Spleen (tissue), 7 donors: Measurements from ENCODE around the gene AUH.

ENCODE experiments used
- CTCF ChIP-seq, 11 experiments: fragments of 200-600 bp in 7 of 11; fragments of 450-650 bp in 4 of 11; sonication (generic) in 4 of 11; IDR thresholded peaks in 8 of 11; conservative IDR thresholded peaks in 3 of 11; 1 replicate in 7 of 11; 2 replicates in 4 of 11; pipeline versions ENCODE4 v1.4.0 to v1.8.0; 2016 to 2021; ENCODE audit warnings: antibody characterized with exemption in 11 of 11, inconsistent platforms in 4 of 11, mild to moderate bottlenecking in 1 of 11
- POLR2A ChIP-seq, 3 donors: fragments of 450-650 bp; IDR thresholded peaks; one replicate each; pipeline ENCODE4 v1.5.1; 2017; ENCODE audit warnings: antibody characterized with exemption in 3 of 3, mild to moderate bottlenecking in 1 of 3
- donor health status: DM: no; HTN: no; CAD: no; lungs with moderate emphysema.
- donor health status: DM: no; HTN: no; CAD: no.
- donor health status: DM: no; HTN: no; CAD: no.

- TF ChIP-seq CTCF (IDR thresholded peaks at IDR 0.05 in 8 of 11, conservative IDR thresholded peaks at IDR 0.05 in 3 of 11) = no peak
- TF ChIP-seq POLR2A (IDR thresholded peaks at IDR 0.05) = no peak
Measured at GRCh38 chr9:91282292-91282691, 79.4 kb downstream of the AUH start.
